Measurements from ENCODE around the gene TPO.

TPO gene

GRCh38 chr2:1448009-1448408 lies 34.7 kb downstream of the TPO start:
- no peak for DNase-seq (ENCODE audit: low read depth in 2 of 2)

GRCh38 chr2:1450915-1451314 lies 37.7 kb downstream of the TPO start:
- no peak for DNase-seq (ENCODE audit: low read depth in 2 of 2)

- no peak for DNase-seq (ENCODE audit: low read depth in 2 of 2)
Observed at GRCh38 chr2:1451422-1451821, 38.2 kb downstream of the TPO start.

DNA sequence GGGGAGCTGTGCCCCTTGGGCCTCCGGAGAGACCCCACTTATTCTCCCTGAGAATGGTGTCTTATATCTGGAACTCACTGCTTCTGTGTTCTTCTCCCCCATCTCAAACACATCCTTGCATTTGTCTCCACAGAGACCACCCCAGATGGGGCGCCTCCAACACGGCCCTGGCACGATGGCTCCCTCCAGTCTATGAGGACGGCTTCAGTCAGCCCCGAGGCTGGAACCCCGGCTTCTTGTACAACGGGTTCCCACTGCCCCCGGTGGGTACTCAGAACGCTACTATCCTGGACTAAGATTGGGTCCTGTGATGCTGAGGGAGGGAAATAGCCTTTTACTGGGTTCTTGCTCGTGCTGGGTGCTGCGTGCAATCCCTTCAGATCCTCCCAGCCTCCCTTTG lies 40.3 kb downstream of the TPO start:
- no peak for DNase-seq (ENCODE audit: low read depth in 2 of 2)

- no peak for DNase-seq (ENCODE audit: low read depth in 2 of 2)
Observed at GRCh38 chr2:1454346-1454745, 41.1 kb downstream of the TPO start.

GRCh38 chr2:1455466-1455865 lies 42.2 kb downstream of the TPO start:
- no peak for DNase-seq (ENCODE audit: low read depth in 2 of 2)

DNA sequence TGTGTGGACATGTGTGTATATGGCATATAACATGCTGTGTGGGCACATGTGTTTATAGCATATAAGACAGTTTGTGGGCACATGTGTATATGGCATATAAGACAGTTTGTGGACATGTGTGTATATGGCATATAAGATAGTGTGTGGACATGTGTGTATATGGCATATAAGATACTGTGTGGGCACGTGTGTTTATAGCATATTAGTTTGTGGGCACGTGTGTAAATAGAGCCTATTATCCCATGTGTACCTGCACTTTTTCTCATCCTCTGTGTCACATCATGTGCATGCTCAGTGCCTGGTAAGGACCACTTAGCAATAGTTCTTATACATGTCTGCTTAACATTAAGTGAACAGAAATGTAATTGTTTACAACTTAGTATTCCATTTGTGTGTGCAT lies 45.2 kb downstream of the TPO start:
- no peak for DNase-seq (ENCODE audit: low read depth in 2 of 2)

- DNase-seq (ENCODE audit: low read depth in 2 of 2): no peak
Observed at GRCh38 chr2:1459727-1460126, 46.5 kb downstream of the TPO start.

GRCh38 chr2:1460851-1461418 lies 47.7 kb downstream of the TPO start:
- DNase-seq (ENCODE audit: low read depth in 2 of 2): no peak

GRCh38 chr2:1461507-1462390 lies 48.5 kb downstream of the TPO start:
- DNase-seq (ENCODE audit: low read depth in 2 of 2): no peak

GRCh38 chr2:1462994-1463393 lies 49.7 kb downstream of the TPO start:
- DNase-seq (ENCODE audit: low read depth in 2 of 2): no peak

DNA sequence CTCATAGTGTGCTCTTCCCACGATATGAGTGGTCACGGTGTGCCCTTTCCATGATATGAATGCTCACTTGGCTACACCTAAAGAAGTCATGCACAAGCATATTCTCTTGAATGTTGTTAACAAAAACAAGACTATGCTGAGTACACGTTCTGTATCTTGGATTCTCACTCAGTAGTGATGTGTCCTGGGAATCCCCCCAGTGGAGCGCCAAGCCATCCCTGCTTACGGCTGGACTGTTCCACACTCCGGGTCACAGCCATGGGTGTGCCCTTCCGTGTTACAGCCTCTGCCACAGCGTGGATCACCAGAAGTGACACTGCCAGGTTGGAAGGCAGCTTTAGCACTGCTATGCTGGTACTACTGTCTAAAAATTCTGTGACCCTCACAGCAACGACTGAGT lies 59.1 kb downstream of the TPO start:
- DNase-seq (ENCODE audit: low read depth in 2 of 2): no peak

DNA sequence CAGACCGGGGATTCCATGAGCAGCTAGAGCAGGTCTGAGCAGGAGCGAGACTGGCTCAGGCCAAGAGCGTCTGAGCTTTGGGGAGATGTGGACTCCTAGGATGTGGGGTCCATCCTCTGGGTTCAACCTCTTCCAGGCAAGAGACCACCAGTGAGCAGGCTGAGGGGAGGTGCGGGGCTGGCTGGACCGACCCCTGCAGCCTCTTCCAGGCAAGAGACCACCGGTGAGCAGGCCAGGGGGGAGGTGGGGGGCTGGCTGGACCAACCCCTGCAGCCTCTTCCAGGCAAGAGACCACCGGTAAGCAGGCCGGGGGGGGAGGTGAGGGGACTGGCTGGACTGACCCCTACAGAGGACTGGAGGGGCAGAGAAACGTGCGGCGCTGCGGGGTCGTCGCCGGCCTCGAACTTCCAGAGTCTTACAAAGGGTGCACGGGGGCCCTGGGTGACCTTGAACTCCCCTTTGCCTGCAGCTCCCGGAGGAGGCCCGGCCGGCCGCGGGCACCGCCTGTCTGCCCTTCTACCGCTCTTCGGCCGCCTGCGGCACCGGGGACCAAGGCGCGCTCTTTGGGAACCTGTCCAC lies 63.4 kb downstream of the TPO start:
- DNase-seq (ENCODE audit: low read depth in 2 of 2): no peak

DNA sequence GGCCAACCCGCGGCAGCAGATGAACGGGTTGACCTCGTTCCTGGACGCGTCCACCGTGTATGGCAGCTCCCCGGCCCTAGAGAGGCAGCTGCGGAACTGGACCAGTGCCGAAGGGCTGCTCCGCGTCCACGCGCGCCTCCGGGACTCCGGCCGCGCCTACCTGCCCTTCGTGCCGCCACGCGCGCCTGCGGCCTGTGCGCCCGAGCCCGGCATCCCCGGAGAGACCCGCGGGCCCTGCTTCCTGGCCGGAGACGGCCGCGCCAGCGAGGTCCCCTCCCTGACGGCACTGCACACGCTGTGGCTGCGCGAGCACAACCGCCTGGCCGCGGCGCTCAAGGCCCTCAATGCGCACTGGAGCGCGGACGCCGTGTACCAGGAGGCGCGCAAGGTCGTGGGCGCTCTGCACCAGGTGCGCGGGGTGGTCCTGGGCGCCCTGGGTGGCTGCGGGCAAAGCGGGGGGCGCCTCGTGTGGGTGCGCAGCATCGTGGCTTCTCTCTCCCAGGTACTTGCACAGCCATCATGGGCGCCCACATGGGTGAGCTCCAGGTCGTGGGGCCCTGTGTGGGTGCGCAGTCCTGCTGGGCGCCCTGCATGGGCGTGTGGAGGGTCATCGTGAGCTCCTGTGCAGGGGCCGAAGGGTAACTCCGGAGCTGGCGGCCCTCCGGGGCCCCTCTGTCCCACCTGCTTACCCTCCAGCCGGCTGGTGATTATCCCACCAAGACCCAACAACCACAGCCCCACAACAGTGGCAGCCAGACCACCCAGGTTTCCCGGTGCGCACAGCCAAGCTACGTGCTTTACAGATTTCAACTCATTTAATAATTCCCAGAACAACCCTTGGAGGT lies 64.2 kb downstream of the TPO start:
- DNase-seq (ENCODE audit: low read depth in 2 of 2): no peak

GRCh38 chr2:1478311-1479305 lies 65.3 kb downstream of the TPO start:
- DNase-seq (ENCODE audit: low read depth in 2 of 2): no peak

DNA sequence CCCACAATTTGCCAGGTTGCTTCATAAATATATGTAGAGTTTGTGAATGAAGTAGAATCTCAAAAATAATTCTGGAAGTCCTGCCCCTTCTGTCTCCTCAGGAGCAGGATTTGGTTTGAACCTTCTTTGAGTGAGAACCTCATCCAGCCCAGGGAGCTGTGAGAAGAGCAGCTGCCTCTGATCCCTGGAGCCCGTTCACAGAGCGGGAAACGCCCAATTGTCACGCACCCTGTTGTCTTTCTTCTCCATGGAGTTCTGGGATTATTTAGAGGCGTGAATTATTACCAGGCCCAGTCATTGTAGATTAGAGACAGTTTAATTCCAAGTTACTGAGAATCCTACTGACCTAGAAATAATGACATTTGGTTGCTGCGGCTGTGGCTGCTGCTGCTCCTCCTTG lies 66.1 kb downstream of the TPO start:
- DNase-seq (ENCODE audit: low read depth in 2 of 2): no peak

- DNase-seq (ENCODE audit: low read depth in 2 of 2): no peak
Observed at GRCh38 chr2:1480671-1481076, 67.4 kb downstream of the TPO start.

GRCh38 chr2:1481406-1482252 lies 68.4 kb downstream of the TPO start:
- DNase-seq (ENCODE audit: low read depth in 2 of 2): no peak

DNA sequence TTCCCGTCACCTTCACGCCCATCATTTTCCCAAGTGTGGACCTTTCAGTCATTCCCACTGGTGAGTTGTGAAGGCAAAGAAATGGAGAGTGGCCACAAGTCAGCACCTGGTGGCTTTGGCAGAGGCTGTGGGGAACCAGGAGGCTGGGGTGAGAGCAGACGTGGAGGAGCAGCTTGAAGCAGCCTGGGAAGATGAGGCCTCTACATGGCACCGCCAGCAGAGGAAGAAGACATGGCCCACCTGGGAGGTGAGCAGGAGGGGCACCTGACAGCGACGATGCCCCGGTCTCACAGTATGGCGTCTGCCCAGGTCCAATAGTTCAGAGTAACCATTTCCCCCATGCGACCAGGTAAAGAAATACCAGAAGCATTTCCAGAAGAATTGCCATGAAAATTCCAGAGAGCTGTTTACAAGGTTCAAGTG lies 69.0 kb downstream of the TPO start:
- no peak for DNase-seq (ENCODE audit: low read depth in 2 of 2)

- DNase-seq (ENCODE audit: low read depth in 2 of 2): no peak
Observed at GRCh38 chr2:1482981-1483380, 69.7 kb downstream of the TPO start.
